ENCODE measurements around the gene CACNB4.

CACNB4 gene

DNA sequence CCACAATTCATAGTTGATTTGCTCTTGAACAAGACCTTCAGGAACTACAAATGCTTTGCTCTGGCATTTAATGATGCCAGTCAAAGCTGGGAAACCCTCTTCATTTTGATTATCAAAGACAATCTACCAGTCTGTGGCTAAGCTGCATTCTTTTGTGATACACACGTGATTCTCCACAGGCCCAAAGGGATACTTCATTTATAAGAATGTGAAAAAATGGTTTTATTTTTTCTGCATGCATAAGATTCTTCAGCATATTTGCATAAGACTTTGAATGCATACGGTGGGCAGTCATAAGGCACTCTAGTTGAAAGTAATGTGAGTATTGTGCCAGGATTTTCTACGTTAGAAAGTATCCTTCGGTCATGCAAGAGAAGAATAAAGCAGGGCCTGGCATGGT, 237.7 kb downstream of the CACNB4 start:
- no peak for DNase-seq (ENCODE audit: low read depth in 1 of 2, low spot score in 1 of 2)

DNA sequence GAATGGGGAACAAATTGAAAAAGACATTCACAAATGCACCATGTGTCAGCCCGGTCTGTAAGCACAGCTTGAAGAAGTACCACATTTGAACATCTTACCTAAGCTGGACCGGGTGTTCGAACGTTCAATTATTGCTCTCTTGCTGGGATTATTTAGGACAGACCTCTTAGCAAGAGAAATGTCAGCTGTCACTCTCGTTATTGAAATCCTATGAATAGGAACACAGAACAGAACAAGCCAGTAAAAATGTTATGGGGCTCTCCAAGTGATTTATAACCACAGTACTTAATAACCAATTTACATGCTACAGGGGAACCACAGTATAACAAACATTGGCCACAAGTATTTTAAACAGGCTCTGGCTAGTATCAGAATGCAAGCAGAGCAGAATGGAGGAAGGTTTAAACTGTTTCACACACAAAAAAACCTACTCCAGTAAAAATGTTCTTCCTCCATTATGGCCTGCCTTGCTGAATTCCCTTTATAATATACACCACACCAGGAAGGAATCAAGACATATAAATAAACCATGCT, 238.2 kb downstream of the CACNB4 start:
- no peak for DNase-seq (ENCODE audit: low read depth in 1 of 2, low spot score in 1 of 2)

GRCh38 chr2:151860210-151860609, 238.6 kb downstream of the CACNB4 start:
- DNase-seq (ENCODE audit: low read depth in 1 of 2, low spot score in 1 of 2): no peak

DNA sequence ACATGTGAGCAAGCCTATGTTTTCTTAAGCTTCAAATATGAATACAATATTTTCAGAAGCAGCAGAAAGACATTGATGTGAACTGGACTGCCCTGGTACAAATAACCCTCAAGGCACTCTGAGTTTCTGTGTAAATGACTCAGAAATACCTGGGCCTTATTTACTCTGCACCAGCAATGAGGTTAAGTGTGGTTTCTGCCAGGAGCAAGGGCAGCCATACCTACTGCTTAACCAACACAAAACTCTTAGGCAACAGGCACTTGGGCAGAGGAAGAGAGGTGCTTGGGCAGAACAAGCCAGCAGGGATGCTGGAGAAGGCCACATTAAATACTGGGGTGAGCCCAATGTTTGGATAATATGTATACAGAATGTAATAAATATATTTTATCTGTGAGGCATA, 241.2 kb downstream of the CACNB4 start:
- DNase-seq (ENCODE audit: low read depth in 1 of 2, low spot score in 1 of 2): no peak

GRCh38 chr2:151855111-151855510, 243.7 kb downstream of the CACNB4 start:
- DNase-seq (ENCODE audit: low read depth in 1 of 2, low spot score in 1 of 2): no peak

DNA sequence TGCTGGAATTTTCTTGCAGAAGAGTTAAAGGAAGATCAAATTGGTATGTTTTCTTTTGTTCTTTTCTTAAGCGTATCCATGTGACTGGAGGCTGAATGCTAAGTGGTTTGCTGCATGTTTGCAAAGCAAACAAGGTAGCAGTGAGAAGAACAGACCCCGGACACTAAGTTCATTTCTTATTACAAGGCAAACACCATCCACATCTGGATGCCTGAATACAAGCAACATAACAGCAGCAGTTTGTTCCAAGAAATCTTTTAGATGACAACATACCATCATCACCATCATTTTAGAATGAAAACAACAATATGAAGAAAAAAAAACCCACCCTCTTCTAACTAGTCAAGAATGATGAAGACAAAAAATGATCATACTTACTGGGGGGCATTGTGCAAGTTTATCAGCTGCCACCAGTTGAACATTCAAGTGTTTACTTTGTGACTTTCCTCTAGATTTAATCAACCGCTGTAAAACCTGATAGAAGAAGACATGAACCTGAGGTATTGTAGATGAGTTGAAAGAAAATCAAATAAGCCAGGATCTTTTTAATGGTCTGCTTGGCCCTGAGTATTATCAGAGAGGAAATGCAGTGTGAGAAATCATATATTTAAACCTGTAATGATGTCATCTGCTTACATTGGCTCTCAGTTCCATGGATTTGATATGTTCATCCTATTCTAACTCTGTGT, 245.6 kb downstream of the CACNB4 start:
- DNase-seq (ENCODE audit: low read depth in 1 of 2, low spot score in 1 of 2): no peak

DNA sequence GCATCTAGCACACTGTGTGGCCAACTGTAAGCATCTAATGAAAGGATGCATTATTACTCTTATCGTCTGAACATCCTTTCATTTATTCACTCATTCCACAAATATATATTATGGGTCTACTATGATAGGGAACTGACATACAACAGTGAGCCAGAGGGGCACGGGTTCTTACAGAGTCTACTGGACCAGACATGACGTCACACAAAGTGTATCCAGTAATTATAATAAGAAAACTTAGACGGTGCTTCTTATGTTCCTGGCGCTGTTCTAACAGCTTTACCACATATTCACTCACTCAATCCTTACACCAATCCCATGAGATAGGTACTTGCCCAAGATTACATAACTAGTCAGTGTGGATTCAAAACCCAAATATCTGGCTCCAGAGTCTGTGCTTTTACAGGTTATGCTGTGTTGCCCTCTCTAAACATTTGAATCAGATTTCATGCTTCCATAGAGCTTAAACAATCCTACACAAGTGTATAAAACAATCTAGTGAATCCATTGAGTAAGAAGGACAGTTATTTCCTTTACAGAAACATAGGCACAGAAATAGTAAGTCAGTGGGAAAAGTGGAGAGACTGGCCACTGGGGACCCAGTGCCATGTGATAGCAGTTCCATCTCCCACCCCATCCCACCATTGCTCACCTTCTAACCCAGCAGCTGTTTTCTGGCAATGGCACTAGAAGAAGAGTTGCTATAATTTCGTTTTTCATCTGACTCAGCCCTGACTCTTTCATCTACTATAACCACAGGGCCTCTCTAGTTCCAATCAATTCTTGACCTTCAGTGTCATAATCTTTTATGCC, 246.4 kb downstream of the CACNB4 start:
- DNase-seq (ENCODE audit: low read depth in 1 of 2, low spot score in 1 of 2): no peak

GRCh38 chr2:151851761-151852160, 247.1 kb downstream of the CACNB4 start:
- DNase-seq (ENCODE audit: low read depth in 1 of 2, low spot score in 1 of 2): no peak

DNA sequence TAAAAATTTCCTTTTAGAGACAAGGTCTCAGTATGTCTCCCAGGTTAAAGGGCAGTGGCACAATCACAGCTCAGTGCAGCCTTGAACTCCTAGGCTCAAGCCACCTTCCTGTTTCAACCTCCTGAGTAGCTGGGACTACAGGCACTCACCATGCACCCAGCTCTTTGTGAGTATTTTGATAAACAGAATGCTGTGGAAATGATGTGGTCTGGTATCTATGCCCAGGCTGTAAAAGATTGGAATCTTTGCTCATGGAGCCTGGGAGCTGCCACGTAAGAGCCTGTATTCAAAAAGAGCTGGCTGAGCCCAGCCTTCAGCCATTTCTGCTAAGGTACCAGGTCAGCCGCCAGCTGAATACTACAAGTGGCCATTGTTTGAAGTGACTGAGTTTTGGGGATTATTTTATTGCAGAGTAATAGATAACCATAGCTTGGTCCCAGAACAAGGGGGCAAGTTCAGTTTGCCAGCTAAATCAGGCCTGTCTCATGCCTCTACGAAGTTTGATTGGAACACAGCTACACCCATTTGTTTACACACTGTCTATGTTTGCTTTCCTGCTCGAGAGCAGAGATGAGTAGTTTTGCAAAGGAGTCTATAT, 249.3 kb downstream of the CACNB4 start:
- DNase-seq (ENCODE audit: low read depth in 1 of 2, low spot score in 1 of 2): no peak

DNA sequence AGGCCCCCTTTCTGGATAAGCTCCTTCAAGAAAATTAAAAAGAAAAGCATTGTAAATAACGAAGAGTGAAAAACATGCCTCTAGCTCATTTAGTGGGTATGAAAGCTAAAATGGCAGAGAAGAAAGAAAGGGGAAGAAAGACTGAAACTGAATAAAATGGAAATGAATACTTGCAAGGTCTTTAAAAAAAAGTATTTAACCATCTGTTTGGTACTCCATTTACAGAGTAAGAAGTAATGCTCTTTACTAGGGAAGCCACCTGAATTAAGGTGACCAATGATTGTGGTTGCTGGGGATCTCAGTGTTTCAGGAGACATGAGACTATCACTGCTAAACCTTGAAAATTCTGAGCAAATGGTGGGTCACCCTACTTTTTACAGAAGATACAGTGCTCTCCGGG, 253.0 kb downstream of the CACNB4 start:
- no peak for DNase-seq (ENCODE audit: low read depth in 1 of 2, low spot score in 1 of 2)

DNA sequence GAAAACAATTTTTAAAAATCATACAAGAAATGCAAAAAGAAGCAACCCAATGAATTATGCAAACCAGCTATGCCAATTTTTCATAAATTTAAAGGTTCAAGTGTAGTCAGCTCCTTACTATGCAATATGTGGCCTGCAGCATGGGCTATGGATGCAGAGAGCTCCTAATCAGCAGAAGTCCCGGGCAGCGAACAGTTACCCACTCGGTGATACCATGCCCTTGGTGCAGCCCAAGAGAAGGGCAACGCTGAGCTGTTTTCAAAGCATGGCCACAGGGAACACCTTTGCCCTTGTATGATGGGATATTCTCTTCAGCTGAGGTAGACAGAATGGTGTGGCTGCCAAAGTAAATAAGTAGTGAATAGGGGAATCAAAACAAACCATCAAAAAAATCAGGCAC, 253.4 kb downstream of the CACNB4 start:
- DNase-seq (ENCODE audit: low read depth in 1 of 2, low spot score in 1 of 2): no peak

DNA sequence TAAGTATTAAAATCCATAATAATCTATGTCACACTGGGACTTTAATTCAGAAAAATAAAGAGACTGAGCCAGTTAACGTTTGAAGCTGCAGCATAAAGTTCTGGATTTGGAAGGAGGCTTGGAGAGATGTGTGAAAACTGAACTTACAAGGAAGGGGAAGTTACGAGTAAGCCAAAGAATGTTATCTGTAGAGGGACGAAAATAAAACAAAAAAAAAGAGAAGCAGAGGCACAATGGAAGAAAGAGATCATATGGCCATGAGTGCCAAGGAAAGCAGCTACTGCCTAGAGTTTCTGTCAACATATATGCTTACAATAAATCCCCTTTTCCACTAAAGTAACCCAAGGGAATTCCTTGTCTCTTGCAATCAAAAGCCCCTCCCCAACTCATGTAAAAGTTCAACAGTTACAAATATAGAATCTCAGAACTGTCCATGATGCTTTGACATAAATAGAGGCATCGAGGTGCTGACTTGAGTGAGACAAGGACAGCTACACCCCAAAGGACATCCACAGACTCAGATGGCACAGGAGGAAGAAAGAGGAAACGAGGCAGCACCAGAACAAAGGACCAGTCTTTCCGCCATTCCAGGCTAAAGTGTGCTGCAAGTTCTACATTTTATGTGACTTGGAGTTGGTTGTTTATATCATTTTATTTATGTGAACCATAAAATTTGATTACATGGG, 254.5 kb downstream of the CACNB4 start:
- no peak for DNase-seq (ENCODE audit: low read depth in 1 of 2, low spot score in 1 of 2)

- DNase-seq (ENCODE audit: low read depth in 1 of 2, low spot score in 1 of 2): no peak
Observed at GRCh38 chr2:151843691-151844061, 255.2 kb downstream of the CACNB4 start.

- no peak for DNase-seq (ENCODE audit: low read depth in 1 of 2, low spot score in 1 of 2)
Observed at GRCh38 chr2:151842830-151843690, 255.8 kb downstream of the CACNB4 start.

DNA sequence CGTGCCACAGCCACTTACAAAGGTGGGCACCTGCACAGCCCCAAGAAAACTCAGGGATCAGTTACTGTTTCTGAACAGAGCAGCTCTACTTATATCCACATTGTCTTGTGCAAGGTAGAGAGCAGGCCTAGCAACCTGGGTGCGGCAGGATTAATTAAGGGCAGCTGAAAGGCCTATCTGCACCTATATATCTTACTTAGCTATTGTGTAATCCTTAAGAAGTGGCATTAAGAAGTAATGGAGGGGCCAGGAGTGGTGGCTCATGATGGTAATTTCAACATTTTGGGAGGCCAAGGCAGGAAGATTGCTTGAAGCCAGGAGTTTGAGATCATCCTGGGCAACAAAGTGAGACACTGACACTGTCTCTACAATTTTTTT, 257.8 kb downstream of the CACNB4 start:
- no peak for DNase-seq (ENCODE audit: low read depth in 1 of 2, low spot score in 1 of 2)

GRCh38 chr2:151840216-151841046, 258.4 kb downstream of the CACNB4 start:
- no peak for DNase-seq (ENCODE audit: low read depth in 1 of 2, low spot score in 1 of 2)

GRCh38 chr2:151837926-151838325, 260.9 kb downstream of the CACNB4 start:
- DNase-seq (ENCODE audit: low read depth in 1 of 2, low spot score in 1 of 2): no peak

- no peak for DNase-seq (ENCODE audit: low read depth in 1 of 2, low spot score in 1 of 2)
Observed at GRCh38 chr2:151833984-151834383, 264.9 kb downstream of the CACNB4 start.

GRCh38 chr2:151830961-151831360, 267.9 kb downstream of the CACNB4 start:
- DNase-seq (ENCODE audit: low read depth in 1 of 2, low spot score in 1 of 2): no peak

DNA sequence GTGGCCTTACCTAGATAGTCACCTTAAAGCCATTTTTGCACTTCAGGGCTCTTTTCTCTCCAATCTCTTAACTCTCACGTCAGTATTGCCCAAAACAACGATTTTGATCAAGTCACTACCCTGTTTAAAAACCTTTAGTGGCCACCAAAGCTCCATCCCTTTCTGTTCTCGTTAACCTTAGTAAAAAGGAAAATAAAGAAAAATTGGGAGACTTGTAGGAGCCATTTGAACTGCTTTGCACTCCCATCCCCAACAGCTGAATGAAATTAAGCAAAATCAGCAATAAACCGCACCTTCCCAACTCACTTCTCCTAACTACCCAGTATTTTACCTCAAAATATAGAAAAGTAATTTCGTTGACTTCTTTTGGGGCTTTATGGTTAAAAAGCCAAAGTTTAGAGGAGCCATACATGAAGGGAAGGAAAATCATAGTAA, 269.9 kb downstream of the CACNB4 start:
- DNase-seq (ENCODE audit: low read depth in 1 of 2, low spot score in 1 of 2): no peak

All from stimulated activated CD4-positive, alpha-beta T cell treated with anti-CD3 and anti-CD28 coated beads, Interleukin-15, amount 100 ng/mL, for 1 hour (primary cell).